Endothelial cell of umbilical vein (primary cell): ENCODE measurements around the gene INPP5A. TPM values are rescaled to one million over a fixed set of nuclear protein-coding genes. Genes with fewer than 3 reads are reported as not detected.

Experiments
- BruUV-seq: library from RNA; stranded (reverse); fragments of 400-500 nt; replicated peaks from 2 replicates; lab custom pipeline; 2021; lab: Mats Ljungman, UMichigan
- CTCF ChIA-PET: fragments of 300-600, 350-600 bp; sonication (Branson Sonifier 250); formaldehyde crosslinking; loops from one replicate; lab custom pipeline; 2021; ENCODE audit warnings: antibody characterized with exemption, inconsistent platforms; lab: Charles Lee
- POLR2A ChIA-PET: fragments of 300-600, 350-600 bp; sonication (Branson Sonifier 250); formaldehyde crosslinking; loops from one replicate; lab custom pipeline; 2021; ENCODE audit warnings: antibody characterized with exemption, inconsistent platforms; lab: Charles Lee
- DNase-seq: peaks from one replicate; pipeline ENCODE4 v3.0.0-alpha.2; 2011; ENCODE audit warnings: low read depth, low spot score
- FAIRE-seq: peaks from 2 replicates; lab custom pipeline; 2011; peaks lifted over from hg19 to GRCh38; lab: Jason Lieb, UNC
- H2AFZ ChIP-seq: 2 replicates; pipeline ENCODE4 v1.6.0; 2012; ENCODE audit warnings: low read depth, low read length, control low read depth, inconsistent platforms
- H3K27ac ChIP-seq: 2 replicates; pipeline ENCODE4 v1.5.1; 2011; ENCODE audit warnings: low read depth, mild to moderate bottlenecking, control low read depth, low read length, moderate library complexity; ENCODE audit not compliant: insufficient read depth
- H3K27me3 ChIP-seq, 2 experiments: 2 replicates each; pipeline versions ENCODE4 v1.6.0 to v1.6.1; 2011; ENCODE audit warnings: low read length in 2 of 2, mixed read lengths in 1 of 2; ENCODE audit not compliant: control insufficient read depth in 2 of 2, insufficient read depth in 2 of 2
- H3K36me3 ChIP-seq, 2 experiments: 2 replicates in 1 of 2; 3 replicates in 1 of 2; pipeline ENCODE4 v1.5.1; 2011; ENCODE audit warnings: low read length in 2 of 2, mild to moderate bottlenecking in 1 of 2, moderate library complexity in 1 of 2; ENCODE audit not compliant: control insufficient read depth in 2 of 2, insufficient read depth in 2 of 2; ENCODE audit errors: extremely low read depth in 1 of 2
- H3K4me1 ChIP-seq: 3 replicates; pipeline ENCODE4 v1.5.1; 2011; ENCODE audit warnings: mild to moderate bottlenecking, low read length; ENCODE audit not compliant: control insufficient read depth, insufficient read depth; ENCODE audit errors: extremely low read depth
- H3K4me2 ChIP-seq: 2 replicates; pipeline ENCODE4 v1.6.1; 2011; ENCODE audit warnings: low read length, control low read depth, mixed read lengths; ENCODE audit not compliant: insufficient read depth
- H3K4me3 ChIP-seq, 3 experiments: fragments of 200-600 bp in 1 of 3; sonication (generic), shearing (Covaris generic) in 1 of 3; replicated peaks in 1 of 3; 2 replicates each; pipeline ENCODE4 v1.5.1; 2011 to 2016; ENCODE audit warnings: control low read depth in 3 of 3, low read length in 3 of 3, mild to moderate bottlenecking in 2 of 3, inconsistent platforms in 1 of 3, low read depth in 1 of 3, moderate library complexity in 1 of 3; ENCODE audit not compliant: insufficient read depth in 1 of 3
- H3K79me2 ChIP-seq: 2 replicates; pipeline ENCODE4 v1.6.0; 2012; ENCODE audit warnings: low read length, inconsistent platforms; ENCODE audit not compliant: control insufficient read depth, insufficient read depth
- H3K9ac ChIP-seq: replicated peaks from 2 replicates; pipeline ENCODE3; 2011; ENCODE audit warnings: low read length, control low read depth; ENCODE audit not compliant: insufficient read depth; ENCODE audit errors: extremely low read depth
- H3K9me1 ChIP-seq: replicated peaks from 3 replicates; pipeline ENCODE4 v1.6.0; 2011; ENCODE audit warnings: mild to moderate bottlenecking, low read length; ENCODE audit not compliant: control insufficient read depth, insufficient read depth; ENCODE audit errors: extremely low read depth
- H3K9me3 ChIP-seq: replicated peaks from 2 replicates; pipeline ENCODE4 v1.5.1; 2012; ENCODE audit warnings: low read length, inconsistent platforms; ENCODE audit not compliant: control insufficient read depth, insufficient read depth
- H4K20me1 ChIP-seq: replicated peaks from 2 replicates; pipeline ENCODE3; 2011; ENCODE audit warnings: mild to moderate bottlenecking, low read length; ENCODE audit not compliant: control insufficient read depth, insufficient read depth; ENCODE audit errors: extremely low read depth
- CTCF ChIP-seq, 2 donors: IDR thresholded peaks; 1 replicate in 1 of 2; 2 replicates in 1 of 2; pipeline ENCODE4 v1.5.1; 2011; ENCODE audit warnings: low read length in 2 of 2, mild to moderate bottlenecking in 2 of 2, moderate library complexity in 2 of 2, control low read depth in 1 of 2, inconsistent platforms in 1 of 2, low read depth in 1 of 2; ENCODE audit not compliant: insufficient read depth in 1 of 2; ENCODE audit errors: extremely low read depth in 1 of 2
- EZH2 ChIP-seq: IDR thresholded peaks from 2 replicates; pipeline ENCODE4 v1.6.1; 2012; ENCODE audit warnings: borderline replicate concordance, low read depth, mild to moderate bottlenecking, moderate library complexity, low read length, inconsistent platforms; ENCODE audit not compliant: severe bottlenecking
- FOS ChIP-seq: IDR thresholded peaks from 2 replicates; pipeline ENCODE4 v1.6.1; 2011; ENCODE audit warnings: mild to moderate bottlenecking, low read length, moderate library complexity, borderline replicate concordance; ENCODE audit not compliant: insufficient read depth
- GATA2 ChIP-seq: IDR thresholded peaks from 2 replicates; pipeline ENCODE4 v1.7.0; 2011; ENCODE audit warnings: low read depth, mild to moderate bottlenecking, moderate library complexity, mixed read lengths, low read length; ENCODE audit not compliant: insufficient read length, insufficient read depth
- JUN ChIP-seq: IDR thresholded peaks from 2 replicates; pipeline ENCODE4 v1.6.1; 2011; ENCODE audit warnings: borderline replicate concordance, low read depth; ENCODE audit not compliant: insufficient read length, insufficient read depth
- MAX ChIP-seq: IDR thresholded peaks from 2 replicates; pipeline ENCODE4 v1.6.1; 2011; ENCODE audit not compliant: insufficient read depth, insufficient read length
- MYC ChIP-seq: IDR thresholded peaks from one replicate; pipeline ENCODE4 v1.6.1; 2011; ENCODE audit warnings: mild to moderate bottlenecking, low read depth, low read length
- POLR2A ChIP-seq: IDR thresholded peaks from 2 replicates; pipeline ENCODE4 v1.6.1; 2012; ENCODE audit warnings: low read depth, mild to moderate bottlenecking, control low read depth, low read length
- POLR2AphosphoS5 ChIP-seq: IDR thresholded peaks from 2 replicates; pipeline ENCODE4 v1.6.1; 2012; ENCODE audit warnings: low read depth, mild to moderate bottlenecking, control low read depth, low read length, moderate library complexity; ENCODE audit not compliant: insufficient read depth
- dilution Hi-C: fragments of 300-500 bp; cut with MboI; formaldehyde crosslinking; loops from one replicate; pipeline ENCODE4 v1.15.0; 2019; ENCODE audit warnings: low sequenced_read_pairs; ENCODE audit not compliant: extremely low pct_ligation_motif_present
- intact Hi-C: fragments of 100-400 bp; cut with micrococcal nuclease; formaldehyde crosslinking; loops from one replicate; pipeline ENCODE4 v1.10.0; 2022
- polyA plus RNA-seq, 4 experiments: library from polyadenylated mRNA; depleted of rRNA in 3 of 4; stranded (reverse) in 3 of 4; unstranded in 1 of 4; fragments of >200 nt; gene quantifications; 2 replicates each; pipeline versions ENCODE4 v1.2.1 to v1.2.3, GENCODE V29; 2011 to 2012; ENCODE audit warnings: missing spikeins in 1 of 4
- total RNA-seq: library from RNA; stranded (reverse); gene quantifications from 2 replicates; pipeline ENCODE4 v1.2.3, GENCODE V29; 2021

INPP5A gene
- total and polyA plus RNA-seq, 2 donors (not counting 3 experiments of a cell fraction or from before 2014, with no cell fraction given), result 22.9 to 33.2 TPM

- no peaks in the 10 kb centered on the region for H3K9me1 ChIP-seq
- H3K9ac ChIP-seq, result no peak overlapping the region
- H3K36me3 ChIP-seq, result no peaks in the 10 kb centered on the region
- no peak for TF ChIP-seq GATA2
- no peak for TF ChIP-seq JUN
- TF ChIP-seq CTCF (IDR thresholded peaks at IDR 0.05; ENCODE audit: extremely low read depth in 1 of 2, insufficient read depth in 1 of 2, low read depth in 1 of 2, low read length in 2 of 2), result no peak
- TF ChIP-seq EZH2, result no peak
- TF ChIP-seq MAX, result no peak
- TF ChIP-seq POLR2AphosphoS5, result no peak
- no peak for TF ChIP-seq MYC
- no peak for TF ChIP-seq POLR2A
- TF ChIP-seq FOS, result no peak
- dilution Hi-C loops (no loop called here), intact Hi-C loops (no loop called here)
- H3K27me3 ChIP-seq, result no peaks in the 10 kb centered on the region
- no peaks in the 10 kb centered on the region for H3K79me2 ChIP-seq
- BruUV-seq, result no TSS peak
- no peaks in the 10 kb centered on the region for H3K4me1 ChIP-seq
- no peaks in the 10 kb centered on the region for H4K20me1 ChIP-seq
- H3K4me2 ChIP-seq, result no peak overlapping the region
- no peak overlapping the region for H2AFZ ChIP-seq
- ChIA-PET CTCF (no interaction called here), POLR2A (no interaction called here)
- H3K27ac ChIP-seq, result no peak overlapping the region
- no peak for FAIRE-seq
- H3K9me3 ChIP-seq, result no peaks in the 10 kb centered on the region
- H3K4me3 ChIP-seq, result no peak overlapping the region
- DNase-seq, result no peak
Observed at GRCh38 chr10:132698211-132698751, 160.7 kb downstream of the INPP5A start.
